ENCODE data around the gene MTARC2. TPM values are rescaled to one million over a fixed set of nuclear protein-coding genes. Genes with fewer than 3 reads are reported as not detected.
"Not testable (repeated sequence)": the region's sequence is repeated elsewhere in the genome, so short reads cannot be mapped to it uniquely, and the experiment has no call there.

MTARC2 gene
- total RNA-seq, 1 donor from 2014 or later = 56.6 TPM

DNA sequence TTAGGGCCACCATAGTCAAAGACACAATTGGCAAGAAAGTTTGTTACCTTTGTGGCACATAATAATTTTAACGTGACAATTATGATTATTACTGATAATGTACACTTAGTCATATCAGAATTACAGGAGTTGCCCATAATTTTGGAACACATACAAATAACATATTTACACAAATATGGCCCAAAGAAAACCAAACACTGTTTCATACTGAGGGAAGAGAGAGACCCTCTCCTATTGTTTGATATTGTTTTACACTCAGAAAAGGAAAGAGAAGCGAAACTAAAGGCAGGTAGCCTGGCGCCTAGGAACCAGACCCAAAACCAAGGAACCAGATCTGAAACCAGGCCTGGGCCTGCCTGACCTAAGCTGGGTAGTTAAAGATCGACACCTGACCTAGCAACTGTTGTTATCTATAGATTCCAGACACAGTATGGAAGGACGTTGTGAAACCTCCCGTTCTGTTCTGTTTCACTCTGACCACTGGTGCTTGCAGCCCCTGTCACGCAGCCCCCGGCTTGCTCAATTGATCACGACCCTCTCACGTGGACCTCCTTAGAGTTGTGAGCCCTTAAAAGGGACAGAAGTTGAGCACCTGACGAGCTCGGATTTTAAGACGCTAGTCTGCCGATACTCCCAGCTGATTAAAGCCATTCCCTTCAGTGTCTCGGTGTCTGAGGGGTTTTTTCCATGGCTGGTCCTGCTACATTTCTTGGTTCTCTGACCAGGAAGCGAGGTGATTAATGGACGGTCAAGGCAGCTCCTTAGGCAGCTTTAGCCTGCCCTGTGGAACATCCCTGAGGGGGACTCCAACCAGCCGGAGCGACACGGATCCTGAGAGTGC is 30.1 kb upstream of the MTARC2 start:
- no peaks in the 10 kb centered on the region for H3K4me1 ChIP-seq
- TF ChIP-seq, protein P1, sequence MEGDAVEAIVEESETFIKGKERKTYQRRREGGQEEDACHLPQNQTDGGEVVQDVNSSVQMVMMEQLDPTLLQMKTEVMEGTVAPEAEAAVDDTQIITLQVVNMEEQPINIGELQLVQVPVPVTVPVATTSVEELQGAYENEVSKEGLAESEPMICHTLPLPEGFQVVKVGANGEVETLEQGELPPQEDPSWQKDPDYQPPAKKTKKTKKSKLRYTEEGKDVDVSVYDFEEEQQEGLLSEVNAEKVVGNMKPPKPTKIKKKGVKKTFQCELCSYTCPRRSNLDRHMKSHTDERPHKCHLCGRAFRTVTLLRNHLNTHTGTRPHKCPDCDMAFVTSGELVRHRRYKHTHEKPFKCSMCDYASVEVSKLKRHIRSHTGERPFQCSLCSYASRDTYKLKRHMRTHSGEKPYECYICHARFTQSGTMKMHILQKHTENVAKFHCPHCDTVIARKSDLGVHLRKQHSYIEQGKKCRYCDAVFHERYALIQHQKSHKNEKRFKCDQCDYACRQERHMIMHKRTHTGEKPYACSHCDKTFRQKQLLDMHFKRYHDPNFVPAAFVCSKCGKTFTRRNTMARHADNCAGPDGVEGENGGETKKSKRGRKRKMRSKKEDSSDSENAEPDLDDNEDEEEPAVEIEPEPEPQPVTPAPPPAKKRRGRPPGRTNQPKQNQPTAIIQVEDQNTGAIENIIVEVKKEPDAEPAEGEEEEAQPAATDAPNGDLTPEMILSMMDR (IDR thresholded peaks at IDR 0.05) = no peak
- no peak overlapping the region for H3K4me3 ChIP-seq

DNA sequence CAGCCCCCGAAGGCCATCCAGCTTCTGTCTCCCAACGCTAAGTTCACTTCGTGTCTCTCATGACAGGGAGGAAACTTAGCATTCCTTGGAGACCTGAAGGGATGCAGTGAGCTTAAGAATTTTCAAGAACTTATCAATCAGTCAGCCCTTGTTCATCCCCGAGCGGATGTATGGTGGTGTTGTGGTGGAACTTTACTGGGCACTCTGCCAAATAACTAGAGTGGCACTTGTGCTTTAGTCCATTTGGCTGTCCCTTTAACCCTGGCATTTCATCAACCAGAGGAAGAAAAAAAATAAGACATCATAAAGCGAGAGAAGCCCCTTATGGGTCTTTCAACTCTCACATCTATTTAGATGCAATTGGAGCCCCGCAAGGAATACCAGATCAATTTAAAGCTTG is 26.9 kb upstream of the MTARC2 start:
- H3K9me3 ChIP-seq; H3K4me3 ChIP-seq; ATAC-seq; H3K27me3 ChIP-seq (ENCODE audit: low read depth); intact Hi-C loops (cut with DNase I); H3K36me3 ChIP-seq; H3K27ac ChIP-seq; H3K4me1 ChIP-seq; DNase-seq: not testable (repeated sequence)

More for the DNA sequence above, 30.1 kb upstream of the MTARC2 start:
- no peaks in the 10 kb centered on the region for H3K9me3 ChIP-seq
- ATAC-seq (no peak), DNase-seq (no peak)
- H3K27ac ChIP-seq = no peak overlapping the region
- intact Hi-C loops (cut with DNase I) = no loop called here
- no peaks in the 10 kb centered on the region for H3K36me3 ChIP-seq
- H3K27me3 ChIP-seq (ENCODE audit: low read depth) = no peaks in the 10 kb centered on the region

DNA sequence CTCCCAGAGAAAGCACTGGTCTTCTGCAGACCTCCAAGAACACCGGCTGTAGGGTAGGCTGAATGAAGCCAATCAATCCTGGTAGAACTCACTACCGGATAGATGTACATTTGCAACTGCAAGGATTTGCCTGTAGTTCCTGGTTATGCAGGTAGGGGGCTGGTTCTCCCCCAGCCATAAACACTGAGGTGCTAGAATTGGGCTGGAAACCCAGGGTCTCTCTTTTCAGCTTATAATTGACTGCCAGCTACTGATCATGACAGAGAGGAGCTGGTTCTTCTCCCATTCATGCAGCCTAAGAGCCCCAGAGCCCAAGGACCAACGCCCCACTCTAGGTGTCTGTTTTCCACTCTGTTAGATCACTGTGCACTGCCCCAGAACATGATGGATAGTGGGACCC is 21.5 kb upstream of the MTARC2 start:
- H3K27me3 ChIP-seq (ENCODE audit: low read depth) = no peaks in the 10 kb centered on the region
- no peak overlapping the region for H3K4me3 ChIP-seq
- DNase-seq (no peak), ATAC-seq (no peak)
- H3K9me3 ChIP-seq = no peaks in the 10 kb centered on the region
- intact Hi-C loops (cut with DNase I) = no loop called here
- TF ChIP-seq, protein P1 (IDR thresholded peaks at IDR 0.05) = no peak
- no peaks in the 10 kb centered on the region for H3K36me3 ChIP-seq
- H3K4me1 ChIP-seq = no peaks in the 10 kb centered on the region
- H3K27ac ChIP-seq = no peak overlapping the region

DNA sequence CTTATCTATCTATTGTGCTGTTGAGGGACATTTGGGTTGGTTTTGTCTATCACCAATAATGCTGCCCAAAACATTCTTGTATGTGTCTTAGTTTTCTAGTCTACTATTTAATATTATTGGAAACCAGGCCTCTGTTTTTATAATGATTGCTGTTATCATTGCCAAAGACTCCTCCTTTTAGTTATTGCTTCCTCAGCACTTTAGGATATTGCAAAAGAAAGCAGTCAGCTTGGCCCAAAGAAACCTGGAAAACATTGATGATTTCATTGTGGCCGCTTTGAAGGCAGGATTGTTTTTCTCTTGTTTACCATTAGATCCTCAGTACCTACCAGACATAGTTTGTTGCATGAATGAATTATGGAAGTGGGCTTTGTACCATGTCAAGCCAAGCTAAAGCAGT is 20.6 kb upstream of the MTARC2 start:
- TF ChIP-seq, protein P1 (IDR thresholded peaks at IDR 0.05) = no peak
- H3K4me3 ChIP-seq = no peak overlapping the region
- H3K9me3 ChIP-seq = no peaks in the 10 kb centered on the region
- intact Hi-C loops (cut with DNase I) = no loop called here
- no peaks in the 10 kb centered on the region for H3K36me3 ChIP-seq
- no peak for DNase-seq
- no peak overlapping the region for H3K27ac ChIP-seq
- no peak for ATAC-seq
- no peaks in the 10 kb centered on the region for H3K27me3 ChIP-seq (ENCODE audit: low read depth)
- peaks cover 7% of the 10 kb centered on the region for H3K4me1 ChIP-seq

DNA sequence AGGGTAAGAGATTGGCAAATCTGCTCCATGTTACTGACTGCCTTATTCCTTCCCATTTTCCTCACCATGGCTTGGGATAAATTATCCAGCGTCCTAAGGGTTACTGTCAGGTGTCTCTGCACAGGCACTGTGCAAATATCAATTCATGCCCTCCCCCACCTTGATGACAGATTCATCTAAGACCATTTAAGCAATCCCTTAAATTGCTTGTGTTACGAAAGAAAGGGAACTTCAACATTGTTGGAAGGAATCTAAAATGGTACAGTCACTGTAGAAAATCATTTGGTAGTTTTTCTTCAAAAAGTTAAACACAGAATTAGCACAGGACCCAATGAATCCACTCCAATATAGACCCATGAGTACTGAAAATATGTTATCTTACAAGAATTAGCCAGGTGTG is 17.6 kb upstream of the MTARC2 start:
- H3K9me3 ChIP-seq = no peaks in the 10 kb centered on the region
- H3K4me3 ChIP-seq = no peak overlapping the region
- intact Hi-C loops (cut with DNase I) = no loop called here
- peaks cover 29% of the 10 kb centered on the region for H3K4me1 ChIP-seq
- no peaks in the 10 kb centered on the region for H3K27me3 ChIP-seq (ENCODE audit: low read depth)
- TF ChIP-seq, protein P1 (IDR thresholded peaks at IDR 0.05) = no peak
- no peak overlapping the region for H3K27ac ChIP-seq
- DNase-seq (no peak), ATAC-seq (no peak)
- no peaks in the 10 kb centered on the region for H3K36me3 ChIP-seq

DNA sequence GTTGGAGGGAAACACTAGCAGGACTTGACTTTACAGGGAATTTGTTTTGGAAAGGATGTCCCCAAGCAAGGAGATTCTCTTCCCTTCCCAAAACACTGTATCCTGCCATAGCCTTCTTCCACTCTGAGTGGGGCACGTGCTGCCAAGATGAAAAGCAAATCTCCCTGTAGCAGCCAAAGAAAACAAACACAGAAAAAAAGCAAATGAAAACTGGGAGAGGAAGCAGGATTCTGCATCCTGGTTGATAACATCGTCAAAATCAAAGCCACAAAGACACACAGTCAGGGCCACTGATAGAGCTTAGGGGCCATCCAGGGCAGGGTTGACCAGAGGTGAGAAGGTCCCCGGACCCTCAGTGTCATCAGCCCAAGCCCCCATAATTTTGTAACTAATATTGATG is 16.0 kb upstream of the MTARC2 start:
- no peak for ATAC-seq
- peaks cover 29% of the 10 kb centered on the region for H3K4me1 ChIP-seq
- H3K27me3 ChIP-seq (ENCODE audit: low read depth) = no peaks in the 10 kb centered on the region
- peak overlapping the region; percentile 36 for H3K4me3 ChIP-seq
- no peaks in the 10 kb centered on the region for H3K9me3 ChIP-seq
- H3K27ac ChIP-seq = peak overlapping the region; percentile 81
- DNase-seq = no peak
- H3K36me3 ChIP-seq = no peaks in the 10 kb centered on the region
- intact Hi-C loops (cut with DNase I) = no loop called here
- TF ChIP-seq, protein P1 (IDR thresholded peaks at IDR 0.05) = no peak

Measured in lower lobe of right lung (tissue), 2 donors.